Liver (tissue), 9 donors: ENCODE data around the gene BACE1-AS. TPM values are rescaled to one million over a fixed set of nuclear protein-coding genes. Genes with fewer than 3 reads are reported as not detected.
"Not testable (repeated sequence)": the region's sequence is repeated elsewhere in the genome, so short reads cannot be mapped to it uniquely, and the experiment has no call there.

Experiments used
- DNase-seq: peaks from one replicate; pipeline ENCODE4 v3.0.0-alpha.2; 2017; ENCODE audit warnings: low spot score
- H3K27ac ChIP-seq, 2 donors: one replicate each; pipeline ENCODE4 v1.7.0; 2013; ENCODE audit warnings: inconsistent platforms in 2 of 2, low read length in 2 of 2, control low read depth in 1 of 2, low read depth in 1 of 2, mild to moderate bottlenecking in 1 of 2
- H3K27me3 ChIP-seq, 4 donors: one replicate each; pipeline versions ENCODE4 v1.6.1 to v1.7.0; 2013; ENCODE audit warnings: low read length in 3 of 4, inconsistent platforms in 1 of 4, mild to moderate bottlenecking in 1 of 4, moderate library complexity in 1 of 4; ENCODE audit not compliant: control insufficient read depth in 4 of 4, insufficient read depth in 4 of 4
- H3K36me3 ChIP-seq, 4 donors: one replicate each; pipeline versions ENCODE4 v1.6.1 to v1.7.0; 2013; ENCODE audit warnings: low read length in 3 of 4, mild to moderate bottlenecking in 3 of 4, low read depth in 1 of 4, moderate library complexity in 1 of 4; ENCODE audit not compliant: control insufficient read depth in 4 of 4, insufficient read depth in 3 of 4
- H3K4me1 ChIP-seq, 4 donors: one replicate each; pipeline versions ENCODE4 v1.6.1 to v1.7.0; 2013; ENCODE audit warnings: low read length in 3 of 4, mild to moderate bottlenecking in 3 of 4, moderate library complexity in 1 of 4; ENCODE audit not compliant: control insufficient read depth in 4 of 4, insufficient read depth in 4 of 4
- H3K4me3 ChIP-seq, 3 donors: one replicate each; pipeline versions ENCODE4 v1.6.1 to v1.7.0; 2013; ENCODE audit warnings: low read length in 3 of 3, control low read depth in 1 of 3, low read depth in 1 of 3, mild to moderate bottlenecking in 1 of 3
- H3K9ac ChIP-seq, 2 donors: one replicate each; pipeline ENCODE4 v1.7.0; 2013; ENCODE audit warnings: low read length in 2 of 2, mild to moderate bottlenecking in 2 of 2, moderate library complexity in 2 of 2, control low read depth in 1 of 2, low read depth in 1 of 2
- H3K9me3 ChIP-seq, 4 donors: one replicate each; pipeline versions ENCODE4 v1.6.1 to v1.7.0; 2013; ENCODE audit warnings: low read length in 3 of 4; ENCODE audit not compliant: control insufficient read depth in 4 of 4
- EGR1 ChIP-seq, 2 donors: IDR thresholded peaks; 2 replicates each; pipeline ENCODE4 v1.6.1; 2016 to 2018; ENCODE audit warnings: antibody characterized with exemption in 2 of 2, low read depth in 2 of 2
- FOXA1 ChIP-seq: IDR thresholded peaks from 2 replicates; pipeline ENCODE4 v1.6.1; 2016; ENCODE audit warnings: antibody characterized with exemption
- FOXA2 ChIP-seq: IDR thresholded peaks from 2 replicates; pipeline ENCODE4 v1.6.1; 2016; ENCODE audit warnings: antibody characterized with exemption
- GABPA ChIP-seq, 2 donors: IDR thresholded peaks in 1 of 2; conservative IDR thresholded peaks in 1 of 2; 2 replicates each; pipeline ENCODE4 v1.6.1; 2016; ENCODE audit warnings: antibody characterized with exemption in 2 of 2, mild to moderate bottlenecking in 1 of 2, moderate library complexity in 1 of 2
- HNF4A ChIP-seq, 2 donors: conservative IDR thresholded peaks; 2 replicates each; pipeline ENCODE4 v1.6.1; 2016; ENCODE audit warnings: antibody characterized with exemption in 2 of 2, mild to moderate bottlenecking in 2 of 2
- HNF4G ChIP-seq: IDR thresholded peaks from 2 replicates; pipeline ENCODE4 v1.6.1; 2016; ENCODE audit warnings: antibody characterized with exemption
- JUND ChIP-seq, 2 donors: IDR thresholded peaks; 2 replicates each; pipeline ENCODE4 v1.6.1; 2016; ENCODE audit warnings: antibody characterized with exemption in 2 of 2
- NR2F2 ChIP-seq: IDR thresholded peaks from 2 replicates; pipeline ENCODE4 v1.6.1; 2016; ENCODE audit warnings: antibody characterized with exemption
- RAD21 ChIP-seq, 2 donors: IDR thresholded peaks; 2 replicates each; pipeline ENCODE4 v1.6.1; 2016; ENCODE audit warnings: antibody characterized with exemption in 2 of 2, mild to moderate bottlenecking in 2 of 2
- RXRA ChIP-seq, 2 donors: IDR thresholded peaks; 2 replicates each; pipeline ENCODE4 v1.6.1; 2017 to 2018; ENCODE audit warnings: antibody characterized with exemption in 2 of 2, mild to moderate bottlenecking in 1 of 2
- SP1 ChIP-seq: IDR thresholded peaks from 2 replicates; pipeline ENCODE4 v1.6.1; 2018; ENCODE audit warnings: antibody characterized with exemption, mild to moderate bottlenecking
- TAF1 ChIP-seq: conservative IDR thresholded peaks from 2 replicates; pipeline ENCODE4 v1.6.1; 2016; ENCODE audit warnings: antibody characterized with exemption, mild to moderate bottlenecking
- YY1 ChIP-seq: IDR thresholded peaks from 2 replicates; pipeline ENCODE4 v1.6.1; 2016; ENCODE audit warnings: antibody characterized with exemption, mild to moderate bottlenecking
- WGBS: extraction: QIAGEN DNeasy Blood & Tissue Kit; methylation state at CpG from one replicate; pipeline ENCODE4 v1.1.7; 2013; 5-methylcytosine and 5-hydroxymethylcytosine counted together
- polyA plus RNA-seq, 2 donors: library from polyadenylated mRNA; stranded (reverse) in 1 of 2; unstranded in 1 of 2; fragments of 200-250 nt in 1 of 2; fragments of >200 nt in 1 of 2; fragmentation: Nextera tagmentation in 1 of 2; extraction: Ambion mirVana in 1 of 2; gene quantifications; one replicate each; pipeline versions ENCODE4 v1.2.1 to v1.2.3, GENCODE V29; 2013 to 2015
- total RNA-seq, 2 donors: library from RNA; depleted of rRNA; stranded (reverse); fragments of >200 nt; gene quantifications; one replicate each; pipeline ENCODE4 v1.2.3, GENCODE V29; 2014
- TF ChIP-seq, protein P1 (sequence below): IDR thresholded peaks from 2 replicates; pipeline ENCODE4 v1.6.1; 2016; ENCODE audit warnings: antibody characterized with exemption, mild to moderate bottlenecking
- TF ChIP-seq, protein P2 (sequence below): IDR thresholded peaks from 2 replicates; pipeline ENCODE4 v1.6.1; 2016; ENCODE audit warnings: antibody characterized with exemption
- TF ChIP-seq, protein P3 (sequence below): fragments of 150-350 bp; IDR thresholded peaks from 2 replicates; pipeline ENCODE4 v1.5.1; 2017; ENCODE audit warnings: improper control_type of control experiment, low read depth, low read length; ENCODE audit not compliant: missing input control
- TF ChIP-seq, protein P4 (sequence below): IDR thresholded peaks from 2 replicates; pipeline ENCODE4 v1.6.1; 2016; ENCODE audit warnings: antibody characterized with exemption
- TF ChIP-seq, protein P5 (sequence below): IDR thresholded peaks from 2 replicates; pipeline ENCODE4 v1.6.1; 2016; ENCODE audit warnings: antibody characterized with exemption
- donor health status: healthy.
- donor health status: healthy.
- donor health status: healthy.
- donor health status: healthy.
- donor health status: healthy.

BACE1-AS gene
- total and polyA plus RNA-seq, 4 donors, result 0.85 to 2.9 (median 1.6) TPM

DNA sequence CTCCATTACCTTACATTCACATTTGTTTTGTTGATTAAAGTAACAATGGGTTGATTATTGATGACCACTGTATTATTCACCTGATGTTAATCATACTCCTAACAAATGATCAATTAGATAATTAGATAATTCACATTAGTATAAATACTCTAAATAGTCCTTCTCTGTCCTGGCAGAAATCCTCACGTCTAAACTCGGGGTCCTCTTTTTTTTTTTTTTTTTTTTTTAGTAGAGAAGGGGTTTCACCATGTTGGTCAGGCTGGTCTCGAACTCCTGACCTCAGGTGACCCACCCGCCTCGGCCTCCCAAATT, 36.1 kb downstream of the BACE1-AS start:
- not testable (repeated sequence) for H3K36me3 ChIP-seq, H3K9me3 ChIP-seq, H3K27ac ChIP-seq, H3K9ac ChIP-seq, DNase-seq, H3K27me3 ChIP-seq
- Histone ChIP-seq H3K4me1 (peaks cover 0 to 17% (median 10%) of the 10 kb centered on the region in 4 donors), H3K4me3 (peak overlapping the region; percentile 83 to 98 (median 97))
- 8% methylated on average over 5 of the region's 5 CpGs for WGBS

DNA sequence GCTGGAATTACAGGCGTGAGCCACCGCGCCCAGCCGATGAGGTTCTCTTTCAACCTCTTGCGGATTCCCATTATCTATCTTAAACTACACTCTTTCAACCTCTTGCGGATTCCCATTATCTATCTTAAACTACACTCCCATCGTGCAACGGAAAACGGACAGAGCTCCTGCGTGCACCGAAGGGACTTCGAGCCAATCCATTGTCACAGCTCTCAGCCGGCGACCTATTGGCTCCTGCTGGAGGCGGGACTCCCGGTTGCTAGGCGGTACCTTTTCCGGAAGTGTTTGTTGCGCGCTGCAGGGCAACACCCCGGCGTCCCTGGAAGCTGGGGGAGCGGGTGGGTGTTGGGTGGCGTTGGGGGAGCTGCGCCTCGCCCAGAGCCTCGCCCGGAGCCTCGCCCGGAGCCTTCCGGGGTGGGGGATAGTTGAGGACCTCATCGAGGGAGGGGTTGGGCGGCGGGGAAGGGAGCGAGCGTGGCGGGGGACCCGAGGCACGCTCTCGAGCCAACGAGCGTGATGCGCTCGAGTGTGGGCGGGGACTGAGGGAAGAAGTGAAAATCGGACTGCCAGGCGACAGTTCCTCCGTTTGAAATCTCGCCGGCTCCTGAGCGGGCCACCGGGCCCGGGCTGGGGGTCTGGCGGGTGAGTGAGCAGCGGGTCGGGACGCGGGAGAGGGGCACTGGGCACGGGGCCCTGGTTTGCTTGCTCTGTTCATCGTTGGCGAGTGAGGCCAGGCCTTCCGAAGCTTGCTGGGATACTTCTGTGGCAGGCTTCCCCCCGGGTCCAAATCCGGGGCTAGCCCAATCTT, 36.6 kb downstream of the BACE1-AS start, which contains the start of gene CEP164:
Gene CEP164 (plus strand): TSS at position 288 of the 808 bp plus-strand sequence. CDS start 10,733 bp downstream, outside the sequence.
- peak within 1 kb of the TSS; percentile 68 to 90 for H3K27ac ChIP-seq
- no peaks in the 10 kb centered on the region for H3K9me3 ChIP-seq
- no peaks in the 10 kb centered on the region for H3K27me3 ChIP-seq
- WGBS, result under 1% methylated on average over 64 of the region's 64 CpGs
- H3K9ac ChIP-seq, result peak within 1 kb of the TSS; percentile 87 to 93
- no peak for TF ChIP-seq HNF4G
- peak; percentile 28 to 40 for TF ChIP-seq RAD21 (IDR thresholded peaks at IDR 0.05)
- peak in 1 of 2 donors; percentile 8 for TF ChIP-seq JUND (IDR thresholded peaks at IDR 0.05)
- TF ChIP-seq, protein P1, sequence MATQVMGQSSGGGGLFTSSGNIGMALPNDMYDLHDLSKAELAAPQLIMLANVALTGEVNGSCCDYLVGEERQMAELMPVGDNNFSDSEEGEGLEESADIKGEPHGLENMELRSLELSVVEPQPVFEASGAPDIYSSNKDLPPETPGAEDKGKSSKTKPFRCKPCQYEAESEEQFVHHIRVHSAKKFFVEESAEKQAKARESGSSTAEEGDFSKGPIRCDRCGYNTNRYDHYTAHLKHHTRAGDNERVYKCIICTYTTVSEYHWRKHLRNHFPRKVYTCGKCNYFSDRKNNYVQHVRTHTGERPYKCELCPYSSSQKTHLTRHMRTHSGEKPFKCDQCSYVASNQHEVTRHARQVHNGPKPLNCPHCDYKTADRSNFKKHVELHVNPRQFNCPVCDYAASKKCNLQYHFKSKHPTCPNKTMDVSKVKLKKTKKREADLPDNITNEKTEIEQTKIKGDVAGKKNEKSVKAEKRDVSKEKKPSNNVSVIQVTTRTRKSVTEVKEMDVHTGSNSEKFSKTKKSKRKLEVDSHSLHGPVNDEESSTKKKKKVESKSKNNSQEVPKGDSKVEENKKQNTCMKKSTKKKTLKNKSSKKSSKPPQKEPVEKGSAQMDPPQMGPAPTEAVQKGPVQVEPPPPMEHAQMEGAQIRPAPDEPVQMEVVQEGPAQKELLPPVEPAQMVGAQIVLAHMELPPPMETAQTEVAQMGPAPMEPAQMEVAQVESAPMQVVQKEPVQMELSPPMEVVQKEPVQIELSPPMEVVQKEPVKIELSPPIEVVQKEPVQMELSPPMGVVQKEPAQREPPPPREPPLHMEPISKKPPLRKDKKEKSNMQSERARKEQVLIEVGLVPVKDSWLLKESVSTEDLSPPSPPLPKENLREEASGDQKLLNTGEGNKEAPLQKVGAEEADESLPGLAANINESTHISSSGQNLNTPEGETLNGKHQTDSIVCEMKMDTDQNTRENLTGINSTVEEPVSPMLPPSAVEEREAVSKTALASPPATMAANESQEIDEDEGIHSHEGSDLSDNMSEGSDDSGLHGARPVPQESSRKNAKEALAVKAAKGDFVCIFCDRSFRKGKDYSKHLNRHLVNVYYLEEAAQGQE, result peak; percentile 34
- peak; percentile 26 to 38 for TF ChIP-seq RXRA (IDR thresholded peaks at IDR 0.05)
- TF ChIP-seq EGR1 (IDR thresholded peaks at IDR 0.05; ENCODE audit: low read depth in 2 of 2), result no peak
- TF ChIP-seq FOXA2, result no peak
- TF ChIP-seq FOXA1, result no peak
- TF ChIP-seq, protein P2, sequence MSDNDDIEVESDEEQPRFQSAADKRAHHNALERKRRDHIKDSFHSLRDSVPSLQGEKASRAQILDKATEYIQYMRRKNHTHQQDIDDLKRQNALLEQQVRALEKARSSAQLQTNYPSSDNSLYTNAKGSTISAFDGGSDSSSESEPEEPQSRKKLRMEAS, result peak; percentile 8
- peak; percentile 80 for TF ChIP-seq SP1
- TF ChIP-seq, protein P3, sequence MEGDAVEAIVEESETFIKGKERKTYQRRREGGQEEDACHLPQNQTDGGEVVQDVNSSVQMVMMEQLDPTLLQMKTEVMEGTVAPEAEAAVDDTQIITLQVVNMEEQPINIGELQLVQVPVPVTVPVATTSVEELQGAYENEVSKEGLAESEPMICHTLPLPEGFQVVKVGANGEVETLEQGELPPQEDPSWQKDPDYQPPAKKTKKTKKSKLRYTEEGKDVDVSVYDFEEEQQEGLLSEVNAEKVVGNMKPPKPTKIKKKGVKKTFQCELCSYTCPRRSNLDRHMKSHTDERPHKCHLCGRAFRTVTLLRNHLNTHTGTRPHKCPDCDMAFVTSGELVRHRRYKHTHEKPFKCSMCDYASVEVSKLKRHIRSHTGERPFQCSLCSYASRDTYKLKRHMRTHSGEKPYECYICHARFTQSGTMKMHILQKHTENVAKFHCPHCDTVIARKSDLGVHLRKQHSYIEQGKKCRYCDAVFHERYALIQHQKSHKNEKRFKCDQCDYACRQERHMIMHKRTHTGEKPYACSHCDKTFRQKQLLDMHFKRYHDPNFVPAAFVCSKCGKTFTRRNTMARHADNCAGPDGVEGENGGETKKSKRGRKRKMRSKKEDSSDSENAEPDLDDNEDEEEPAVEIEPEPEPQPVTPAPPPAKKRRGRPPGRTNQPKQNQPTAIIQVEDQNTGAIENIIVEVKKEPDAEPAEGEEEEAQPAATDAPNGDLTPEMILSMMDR, result no peak
- peak; percentile 38 for TF ChIP-seq YY1
- TF ChIP-seq HNF4A (conservative IDR thresholded peaks at IDR 0.05), result peak; percentile 46 to 69
- TF ChIP-seq, protein P4, sequence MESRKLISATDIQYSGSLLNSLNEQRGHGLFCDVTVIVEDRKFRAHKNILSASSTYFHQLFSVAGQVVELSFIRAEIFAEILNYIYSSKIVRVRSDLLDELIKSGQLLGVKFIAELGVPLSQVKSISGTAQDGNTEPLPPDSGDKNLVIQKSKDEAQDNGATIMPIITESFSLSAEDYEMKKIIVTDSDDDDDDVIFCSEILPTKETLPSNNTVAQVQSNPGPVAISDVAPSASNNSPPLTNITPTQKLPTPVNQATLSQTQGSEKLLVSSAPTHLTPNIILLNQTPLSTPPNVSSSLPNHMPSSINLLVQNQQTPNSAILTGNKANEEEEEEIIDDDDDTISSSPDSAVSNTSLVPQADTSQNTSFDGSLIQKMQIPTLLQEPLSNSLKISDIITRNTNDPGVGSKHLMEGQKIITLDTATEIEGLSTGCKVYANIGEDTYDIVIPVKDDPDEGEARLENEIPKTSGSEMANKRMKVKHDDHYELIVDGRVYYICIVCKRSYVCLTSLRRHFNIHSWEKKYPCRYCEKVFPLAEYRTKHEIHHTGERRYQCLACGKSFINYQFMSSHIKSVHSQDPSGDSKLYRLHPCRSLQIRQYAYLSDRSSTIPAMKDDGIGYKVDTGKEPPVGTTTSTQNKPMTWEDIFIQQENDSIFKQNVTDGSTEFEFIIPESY, result no peak
- TF ChIP-seq, protein P5, sequence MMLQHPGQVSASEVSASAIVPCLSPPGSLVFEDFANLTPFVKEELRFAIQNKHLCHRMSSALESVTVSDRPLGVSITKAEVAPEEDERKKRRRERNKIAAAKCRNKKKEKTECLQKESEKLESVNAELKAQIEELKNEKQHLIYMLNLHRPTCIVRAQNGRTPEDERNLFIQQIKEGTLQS, result no peak
- peak; percentile 55 to 88 for TF ChIP-seq GABPA (IDR thresholded peaks at IDR 0.05 in 1 of 2, conservative IDR thresholded peaks at IDR 0.05 in 1 of 2)
- TF ChIP-seq TAF1, result no peak
- TF ChIP-seq NR2F2, result peak; percentile 53
- peaks cover 0 to 17% (median 10%) of the 10 kb centered on the region in 4 donors for H3K4me1 ChIP-seq
- no peaks in the 10 kb centered on the region for H3K36me3 ChIP-seq
- H3K4me3 ChIP-seq, result peak within 1 kb of the TSS; percentile 83 to 98 (median 97)
- DNase-seq, result peak; percentile 94
